COLO829 (cell line): ENCODE data around the gene PLD6.
"Not testable (repeated sequence)": the region's sequence is repeated elsewhere in the genome, so short reads cannot be mapped to it uniquely, and the experiment has no call there.

Experiments
- DNase-seq: peaks from one replicate; pipeline ENCODE4 v3.0.0; 2012; ENCODE audit warnings: low spot score

The PLD6 gene

DNA sequence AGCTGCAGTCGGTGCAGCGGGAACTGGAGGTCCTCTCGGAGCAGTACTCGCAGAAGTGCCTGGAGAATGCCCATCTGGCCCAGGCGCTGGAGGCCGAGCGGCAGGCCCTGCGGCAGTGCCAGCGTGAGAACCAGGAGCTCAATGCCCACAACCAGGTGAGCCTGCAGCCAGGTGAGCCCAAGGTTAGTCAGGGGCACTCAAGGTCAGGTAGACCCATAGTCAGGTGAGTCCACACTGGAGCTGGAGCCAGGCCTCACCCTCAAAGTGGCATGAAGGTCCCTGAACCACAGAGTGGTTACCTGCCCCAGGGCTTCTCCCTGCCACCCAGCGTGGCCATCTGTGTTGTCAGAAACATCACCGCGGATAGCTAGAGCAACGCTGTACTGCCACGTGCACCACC lies 32.2 kb downstream of the PLD6 start:
- DNase-seq: no peak

GRCh38 chr17:17172990-17173389 lies 33.1 kb downstream of the PLD6 start:
- DNase-seq: no peak

- no peak for DNase-seq
These were observed 33.9 kb downstream of the PLD6 start for GRCh38 chr17:17172001-17172939.

DNA sequence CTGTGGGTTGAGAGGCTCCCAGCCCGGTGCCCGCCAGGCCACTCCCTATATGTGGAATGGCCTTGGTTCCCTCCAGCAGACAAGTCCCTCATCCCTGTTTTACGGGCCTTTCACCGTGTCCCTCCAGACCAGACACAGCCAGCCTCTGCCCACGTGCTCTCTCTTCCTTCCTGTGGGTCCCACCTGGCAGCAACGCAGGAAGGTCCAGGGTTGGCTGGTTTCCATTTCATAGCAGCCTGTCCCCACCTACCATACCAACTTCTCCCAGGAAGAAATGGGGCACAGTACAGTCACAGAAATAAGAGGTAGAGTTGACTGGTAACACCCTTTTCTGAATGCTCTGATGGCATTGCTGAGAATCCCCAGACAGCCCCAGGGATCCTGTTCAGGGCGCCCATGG lies 34.9 kb downstream of the PLD6 start:
- no peak for DNase-seq

DNA sequence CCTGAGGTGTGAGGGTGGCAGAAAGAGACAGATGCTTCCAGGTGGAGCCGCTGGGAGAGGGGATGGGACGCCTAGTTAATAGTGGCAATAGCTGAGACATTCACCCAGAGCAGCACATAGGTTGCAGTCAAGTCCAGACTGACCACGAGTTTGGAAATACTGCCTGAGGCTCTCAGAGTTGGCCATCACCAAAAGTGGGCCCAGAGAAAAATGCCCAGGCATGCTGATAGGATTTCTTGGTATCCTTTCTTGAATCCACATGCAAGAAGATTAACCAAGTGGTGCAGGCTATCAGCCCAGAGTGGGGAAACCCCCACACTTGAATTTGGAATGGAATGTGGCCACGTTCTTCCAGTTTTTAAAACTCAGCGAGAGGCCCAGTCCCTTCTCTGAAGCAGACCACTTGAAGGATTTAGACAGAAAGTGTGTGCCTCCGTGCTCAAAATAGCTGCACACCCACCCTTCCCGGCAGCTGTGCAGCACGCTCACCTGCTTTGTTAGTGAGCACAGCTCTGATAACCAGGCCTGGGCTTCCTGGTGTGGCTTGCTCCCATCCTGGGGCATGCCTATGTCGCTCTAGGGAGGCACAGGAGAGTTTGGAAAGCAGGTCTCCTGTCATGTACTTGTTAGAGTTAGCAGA lies 35.7 kb downstream of the PLD6 start:
- no peak for DNase-seq

DNA sequence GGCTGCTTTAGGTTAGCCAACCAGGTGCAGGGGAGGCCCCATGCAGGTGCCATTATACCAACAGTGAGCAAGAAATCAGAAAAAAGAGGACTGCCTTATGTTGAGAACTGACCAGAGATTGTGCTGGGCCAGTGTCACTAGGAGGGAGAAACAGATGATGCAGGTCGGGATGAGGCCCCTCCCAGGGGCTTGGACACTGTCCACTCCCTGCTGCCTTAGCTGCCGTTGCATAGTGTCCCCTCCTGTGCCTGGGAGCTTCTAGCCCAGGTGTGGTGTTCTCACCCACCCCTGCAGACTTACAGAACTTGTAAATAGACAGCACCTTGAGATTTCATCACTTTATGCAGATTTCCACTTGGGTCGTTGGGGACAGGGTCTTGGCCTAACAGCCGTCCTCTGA lies 36.7 kb downstream of the PLD6 start:
- no peak for DNase-seq

DNA sequence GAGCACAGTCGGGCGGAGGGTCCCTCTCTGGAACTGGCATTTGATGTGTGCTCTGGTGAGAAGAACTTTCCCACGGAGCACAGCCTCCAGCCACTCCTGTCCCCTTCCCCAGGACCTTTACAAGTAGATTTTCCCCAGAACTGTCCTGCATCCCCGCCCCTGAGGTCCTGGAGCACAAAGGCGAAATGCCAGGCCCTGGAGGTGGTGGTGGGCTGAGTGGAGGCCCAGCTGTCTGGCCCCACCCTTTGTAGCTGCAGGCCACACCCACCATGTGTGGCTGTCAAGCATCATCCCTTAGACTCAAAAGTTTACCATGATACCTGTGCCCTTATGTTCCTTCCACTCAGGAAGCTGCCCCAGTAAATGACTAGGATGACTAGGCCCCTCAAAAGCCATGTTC lies 37.7 kb downstream of the PLD6 start:
- DNase-seq: no peak

DNA sequence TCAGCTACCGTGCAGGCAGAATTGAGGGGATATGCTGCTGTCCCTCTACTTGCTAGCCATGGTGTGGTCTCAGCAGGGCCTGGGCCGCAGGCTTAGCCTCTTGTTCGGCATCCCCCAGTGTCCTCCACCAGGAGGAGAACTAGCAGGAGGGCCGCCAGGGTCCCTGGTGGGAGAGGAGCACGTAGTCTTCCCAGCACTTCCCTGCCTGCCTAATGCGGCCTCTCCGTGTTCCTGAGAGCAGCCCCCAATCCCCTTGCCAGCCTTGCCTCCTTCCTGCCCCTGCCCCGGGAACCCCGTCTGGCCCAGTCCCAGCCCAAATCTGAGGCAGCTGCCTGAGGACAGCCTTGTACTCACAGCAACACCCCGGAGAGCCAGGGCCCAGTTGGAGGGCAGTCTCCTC lies 38.1 kb downstream of the PLD6 start:
- DNase-seq: no peak

DNA sequence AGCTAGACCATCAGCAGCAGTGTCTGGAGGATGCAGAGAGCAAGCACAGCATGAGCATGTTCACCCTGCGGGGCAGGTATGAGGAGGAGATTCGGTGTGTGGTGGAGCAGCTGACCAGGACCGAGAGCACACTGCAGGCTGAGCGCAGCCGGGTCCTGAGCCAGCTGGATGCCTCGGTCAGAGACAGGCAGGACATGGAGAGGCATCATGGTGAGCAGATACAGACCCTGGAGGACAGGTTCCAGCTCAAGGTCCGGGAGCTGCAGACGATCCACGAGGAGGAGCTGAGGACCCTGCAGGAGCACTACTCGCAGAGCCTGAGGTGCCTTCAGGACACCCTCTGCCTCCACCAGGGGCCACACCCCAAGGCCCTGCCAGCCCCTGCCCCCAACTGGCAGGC lies 38.8 kb downstream of the PLD6 start:
- no peak for DNase-seq

GRCh38 chr17:17166446-17166845 lies 39.7 kb downstream of the PLD6 start:
- no peak for DNase-seq

DNA sequence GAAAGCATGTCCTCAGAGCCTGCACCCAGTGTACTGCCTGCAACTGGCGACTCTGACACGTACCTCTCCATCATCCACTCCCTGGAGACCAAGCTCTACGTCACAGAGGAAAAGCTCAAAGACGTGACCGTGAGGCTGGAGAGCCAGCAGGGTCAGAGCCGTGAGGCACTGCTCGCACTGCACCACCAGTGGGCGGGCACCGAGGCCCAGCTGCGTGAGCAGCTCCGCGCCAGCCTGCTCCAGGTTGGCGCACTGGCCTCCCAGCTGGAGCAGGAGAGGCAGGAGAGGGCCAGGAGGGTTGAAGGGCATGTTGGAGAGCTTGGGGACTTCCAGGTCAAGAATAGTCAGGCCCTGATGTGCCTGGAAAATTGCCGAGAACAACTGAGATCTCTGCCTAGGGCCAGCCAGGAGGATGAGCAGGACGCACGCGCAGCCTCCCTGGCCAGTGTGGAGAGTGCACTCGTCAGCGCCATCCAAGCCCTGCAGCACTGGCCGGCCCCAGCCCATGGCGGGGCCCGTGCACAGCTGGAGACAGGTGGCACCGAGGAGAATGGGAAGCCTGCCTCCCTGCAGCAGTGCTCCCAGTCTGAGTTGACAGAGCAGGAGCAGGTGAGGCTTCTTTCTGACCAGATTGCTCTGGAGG lies 40.3 kb downstream of the PLD6 start:
- no peak for DNase-seq

- no peak for DNase-seq
These were observed 41.5 kb downstream of the PLD6 start for GRCh38 chr17:17164676-17165075.

DNA sequence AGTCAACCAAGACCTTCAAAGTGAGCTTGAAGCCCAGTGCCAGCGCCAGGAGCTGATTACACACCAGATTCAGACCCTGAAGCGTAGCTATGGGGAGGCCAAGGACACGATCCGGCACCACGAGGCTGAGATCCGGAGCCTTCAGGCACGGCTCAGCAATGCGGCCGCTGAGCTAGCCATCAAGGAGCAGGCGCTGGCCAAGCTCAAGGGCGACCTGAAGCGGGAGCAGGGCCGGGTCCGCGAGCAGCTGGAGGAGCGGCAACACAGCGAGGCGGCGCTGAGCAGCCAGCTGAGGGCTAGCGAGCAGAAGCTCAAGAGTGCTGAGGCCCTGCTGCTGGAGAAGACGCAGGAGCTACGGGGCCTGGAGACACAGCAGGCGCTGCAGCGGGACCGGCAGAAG lies 42.0 kb downstream of the PLD6 start:
- DNase-seq: no peak

GRCh38 chr17:17161759-17162158 lies 44.4 kb downstream of the PLD6 start:
- DNase-seq: no peak

DNA sequence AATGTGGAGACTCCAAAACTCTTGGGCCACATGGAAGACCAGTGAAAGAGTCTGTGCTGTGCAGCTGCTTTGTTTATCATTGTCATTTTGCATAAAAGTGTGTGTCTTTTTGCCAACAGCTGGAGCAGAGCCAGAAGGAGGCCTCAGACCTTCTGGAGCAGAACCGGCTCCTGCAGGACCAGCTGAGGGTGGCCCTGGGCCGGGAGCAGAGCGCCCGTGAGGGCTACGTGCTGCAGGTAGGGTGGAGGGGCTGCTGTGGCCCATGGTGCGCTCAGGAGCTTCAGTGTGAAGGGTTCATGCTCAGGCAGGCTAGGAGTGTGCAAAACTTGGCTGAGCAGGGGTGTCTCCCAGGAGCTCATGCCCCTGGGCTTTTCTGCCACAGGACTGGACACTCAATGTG lies 45.0 kb downstream of the PLD6 start:
- DNase-seq: no peak

DNA sequence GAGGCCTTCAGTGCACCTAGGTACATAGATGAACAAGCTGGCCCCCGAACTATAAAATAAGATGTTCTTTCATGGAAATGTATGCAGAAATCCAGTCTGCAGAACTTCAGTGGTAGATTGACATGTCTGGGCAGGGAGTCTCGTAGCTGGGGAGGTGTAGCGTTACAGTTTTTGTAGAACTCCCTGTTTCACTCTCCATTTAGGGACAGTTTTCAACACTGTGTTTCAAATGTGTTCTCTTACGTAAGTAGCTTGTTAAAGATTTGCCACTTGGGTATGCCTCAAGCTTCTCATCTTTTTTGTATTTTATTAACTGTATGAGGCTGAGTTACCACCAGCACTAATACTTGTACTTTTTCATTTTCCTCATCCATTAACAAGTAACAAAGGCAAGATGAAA lies 46.6 kb downstream of the PLD6 start:
- DNase-seq: no peak

DNA sequence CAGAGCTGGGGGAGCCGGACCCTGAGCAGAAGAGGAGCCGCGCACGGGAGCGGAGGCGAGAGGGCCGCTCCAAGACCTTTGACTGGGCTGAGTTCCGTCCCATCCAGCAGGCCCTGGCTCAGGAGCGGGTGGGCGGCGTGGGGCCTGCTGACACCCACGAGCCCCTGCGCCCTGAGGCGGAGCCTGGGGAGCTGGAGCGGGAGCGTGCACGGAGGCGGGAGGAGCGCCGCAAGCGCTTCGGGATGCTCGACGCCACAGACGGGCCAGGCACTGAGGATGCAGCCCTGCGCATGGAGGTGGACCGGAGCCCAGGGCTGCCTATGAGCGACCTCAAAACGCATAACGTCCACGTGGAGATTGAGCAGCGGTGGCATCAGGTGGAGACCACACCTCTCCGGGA lies 47.6 kb downstream of the PLD6 start:
- not testable (repeated sequence) for DNase-seq

GRCh38 chr17:17157041-17157440 lies 49.1 kb downstream of the PLD6 start:
- no peak for DNase-seq

DNA sequence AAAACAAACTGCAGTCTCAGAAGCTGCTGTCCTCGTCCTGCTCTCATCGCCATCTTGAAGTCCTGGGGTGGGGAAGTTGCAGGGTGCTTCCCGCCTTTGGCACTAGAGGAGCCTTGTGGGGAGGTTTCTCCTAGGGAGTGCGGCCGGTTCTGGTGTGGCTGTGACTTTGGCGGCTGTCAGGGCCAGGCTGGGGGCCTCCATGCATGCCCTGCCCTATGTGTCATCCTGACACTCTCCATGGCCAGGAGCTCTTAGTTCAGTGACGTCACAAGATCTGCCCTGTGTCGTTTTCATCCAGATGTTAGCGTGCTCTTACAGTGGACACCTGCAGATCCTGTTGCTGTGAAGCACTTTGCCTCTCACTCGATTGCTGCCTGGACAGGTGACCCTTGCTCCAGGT lies 49.6 kb downstream of the PLD6 start:
- no peak for DNase-seq

DNA sequence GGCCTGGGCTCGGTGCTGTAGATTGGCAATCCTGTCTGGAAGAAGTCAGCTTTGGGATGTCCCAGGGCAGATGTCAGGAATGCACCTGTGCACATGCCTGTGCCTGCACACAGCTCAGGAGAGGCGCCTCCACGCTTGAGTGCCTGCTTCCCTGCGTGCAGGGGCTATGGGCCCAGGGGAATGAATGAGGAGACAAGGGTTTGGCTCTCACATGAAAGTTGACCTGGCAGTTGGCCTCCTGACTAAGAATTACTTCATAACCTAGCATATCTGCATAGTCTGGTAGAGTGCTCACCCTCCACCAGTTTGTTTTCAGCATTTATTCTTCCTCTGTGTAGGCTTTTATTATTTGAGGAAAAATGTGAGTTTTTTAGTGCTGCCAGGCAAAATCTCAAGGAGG lies 50.0 kb downstream of the PLD6 start:
- DNase-seq: no peak

GRCh38 chr17:17155568-17155967 lies 50.6 kb downstream of the PLD6 start:
- no peak for DNase-seq

- no peak for DNase-seq
These were observed 51.2 kb downstream of the PLD6 start for GRCh38 chr17:17154981-17155380.

- DNase-seq: no peak
These were observed 51.6 kb downstream of the PLD6 start for GRCh38 chr17:17154556-17154955.
